Mucosa of descending colon (tissue), 3 donors: ENCODE results near the gene NUMBL. TPM values are rescaled to one million over a fixed set of nuclear protein-coding genes. Genes with fewer than 3 reads are reported as not detected.

Experiments used
- ATAC-seq: fragments of 200-7000 bp; cut with Tn5 transposase; one replicate; pipeline ENCODE4 v1.9.1; 2020; ENCODE audit warnings: mild to moderate bottlenecking, moderate library complexity
- DNase-seq, 3 donors: peaks; one replicate each; pipeline ENCODE4 v3.0.0-alpha.2; 2020
- H3K36me3 ChIP-seq: fragments of 200-600 bp; one replicate; pipeline ENCODE4 v1.8.0; 2021; ENCODE audit warnings: low read depth, mild to moderate bottlenecking
- H3K4me1 ChIP-seq: fragments of 200-600 bp; one replicate; pipeline ENCODE4 v1.8.0; 2021; ENCODE audit warnings: low read depth, mild to moderate bottlenecking
- H3K4me3 ChIP-seq: fragments of 200-600 bp; one replicate; pipeline ENCODE4 v1.8.0; 2021; ENCODE audit warnings: mild to moderate bottlenecking
- H3K9me3 ChIP-seq: fragments of 200-600 bp; one replicate; pipeline ENCODE4 v1.8.0; 2021; ENCODE audit warnings: mild to moderate bottlenecking
- CTCF ChIP-seq: fragments of 200-600 bp; IDR thresholded peaks from one replicate; pipeline ENCODE4 v1.8.0; 2022; ENCODE audit warnings: antibody characterized with exemption, mild to moderate bottlenecking
- intact Hi-C, 2 donors: fragments of 100-400 bp; cut with DNase I in 1 of 2; cut with micrococcal nuclease in 1 of 2; formaldehyde crosslinking; loops; one replicate each; pipeline versions ENCODE4 v1.11.0 to v1.11.1; 2022; cut with DNase I, micrococcal nuclease
- total RNA-seq, 3 donors: library from RNA; stranded (reverse); fragmentation: NEBNext Ultra II Directional in 2 of 3; extraction: Animal tissue kit (Norgen Biotek cat#: 25700) in 2 of 3; gene quantifications; one replicate each; pipeline versions ENCODE4 v1.2.1 to v1.2.4, GENCODE V29; 2021 to 2023
- donor health status: DM: no; HTN: no; CAD: no; lungs with moderate emphysema.
- donor health status: DM: no; HTN: no; CAD: no.
- donor health status: DM: no; HTN: yes; CAD: no.

The NUMBL gene
- total RNA-seq, 3 donors from 2014 or later, result 10.2 to 39.7 (median 16.9) TPM

GRCh38 chr19:40703029-40703755 lies 12.7 kb upstream of the NUMBL start:
- intact Hi-C loops, result no loop called here
- Histone ChIP-seq H3K4me1 (no peaks in the 10 kb centered on the region), H3K36me3 (peaks cover 3% of the 10 kb centered on the region), H3K4me3 (no peak overlapping the region), H3K9me3 (no peaks in the 10 kb centered on the region)
- TF ChIP-seq CTCF, result no peak
- ATAC-seq (no peak), DNase-seq (no peak)

DNA sequence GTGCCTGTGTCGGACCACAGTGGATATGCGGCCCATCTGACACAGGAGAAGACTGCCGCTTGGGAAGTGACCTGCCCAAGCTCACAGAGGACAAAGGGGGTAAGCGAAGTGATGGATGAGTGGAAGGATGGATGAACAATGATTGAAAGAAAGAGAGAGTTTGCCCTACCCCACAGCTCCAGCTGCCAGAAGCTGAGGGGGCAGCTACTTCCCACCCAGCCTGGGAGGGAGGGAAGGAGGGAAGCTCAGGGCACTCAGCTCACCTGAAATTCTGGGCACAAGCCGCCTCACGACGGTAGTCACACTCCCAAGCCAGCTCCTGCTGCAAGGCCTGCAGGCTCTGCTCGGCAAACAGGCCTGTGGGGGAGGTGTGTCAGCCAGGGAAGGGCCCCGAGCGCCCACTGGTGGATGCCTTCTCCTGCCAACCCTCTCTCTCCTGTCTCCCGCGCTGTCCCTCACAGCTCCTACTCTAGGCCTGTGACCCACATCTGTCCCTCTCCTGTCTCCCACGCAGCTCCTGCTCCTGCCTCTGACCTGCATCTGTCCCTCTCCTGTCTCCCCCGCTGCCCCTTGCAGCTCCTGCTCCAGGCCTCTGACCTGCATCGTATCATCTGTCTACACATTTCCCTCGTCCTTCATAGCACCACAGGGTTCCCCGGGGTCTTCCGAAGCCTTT lies 12.0 kb upstream of the NUMBL start:
- Histone ChIP-seq H3K36me3 (peaks cover 3% of the 10 kb centered on the region), H3K9me3 (no peaks in the 10 kb centered on the region), H3K4me1 (no peaks in the 10 kb centered on the region), H3K4me3 (no peak overlapping the region)
- no peak for TF ChIP-seq CTCF
- peak; percentile 67 for ATAC-seq
- intact Hi-C loops, result no loop called here
- peak in 2 of 3 donors; percentile 41 for DNase-seq

GRCh38 chr19:40701758-40702157 lies 11.3 kb upstream of the NUMBL start:
- H3K4me3 ChIP-seq, result no peak overlapping the region
- ATAC-seq, result no peak
- peaks cover 3% of the 10 kb centered on the region for H3K36me3 ChIP-seq
- no peak for DNase-seq
- H3K4me1 ChIP-seq, result no peaks in the 10 kb centered on the region
- intact Hi-C loops, result no loop called here
- no peak for TF ChIP-seq CTCF
- H3K9me3 ChIP-seq, result no peaks in the 10 kb centered on the region

DNA sequence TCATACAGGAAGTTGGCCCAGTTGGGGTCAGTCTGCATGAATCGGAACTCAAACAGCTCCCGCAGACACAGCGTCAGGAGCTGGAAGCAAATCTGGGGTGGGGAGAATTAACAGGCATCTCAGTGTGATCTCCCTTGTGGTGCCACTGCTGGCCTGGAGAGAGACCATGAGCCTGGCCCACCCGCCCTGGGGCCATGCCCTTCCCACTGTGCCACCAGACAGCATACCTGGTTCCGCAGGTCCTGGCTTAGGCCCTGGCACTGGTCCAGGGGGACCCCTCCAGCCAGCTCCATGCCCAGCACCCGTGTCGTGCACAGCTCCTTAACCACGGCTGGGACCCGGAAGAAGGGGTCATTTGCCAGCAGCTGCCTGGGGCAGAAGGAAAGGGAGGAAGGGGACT lies 9.6 kb upstream of the NUMBL start:
- H3K36me3 ChIP-seq, result peaks cover 3% of the 10 kb centered on the region
- H3K4me1 ChIP-seq, result no peaks in the 10 kb centered on the region
- H3K4me3 ChIP-seq, result no peak overlapping the region
- no peak for ATAC-seq
- no peak for DNase-seq
- H3K9me3 ChIP-seq, result no peaks in the 10 kb centered on the region
- TF ChIP-seq CTCF, result no peak
- intact Hi-C loops, result no loop called here

- Histone ChIP-seq H3K36me3 (no peaks in the 10 kb centered on the region), H3K4me1 (no peaks in the 10 kb centered on the region), H3K9me3 (no peaks in the 10 kb centered on the region), H3K4me3 (no peak overlapping the region)
- no peak for TF ChIP-seq CTCF
- intact Hi-C loops, result no loop called here
- DNase-seq (no peak), ATAC-seq (no peak)
Measured at GRCh38 chr19:40697007-40697406, 6.6 kb upstream of the NUMBL start.
